Osteocyte (in vitro differentiated cells): ENCODE data around the gene PLA2G4E. TPM values are rescaled to one million over a fixed set of nuclear protein-coding genes. Genes with fewer than 3 reads are reported as not detected.
A peak's percentile ranks its signal among the peaks of the same experiment; 100 is the strongest.

Experiments used
- DNase-seq: peaks from one replicate; pipeline ENCODE4 v3.0.0; 2021; ENCODE audit warnings: mixed read lengths; ENCODE audit not compliant: unreplicated experiment; ENCODE audit errors: extremely low spot score
- H3K27ac Mint-ChIP-seq: one replicate; pipeline ENCODE4 v1.8.0; 2021; ENCODE audit warnings: mild to moderate bottlenecking, mixed read lengths; ENCODE audit not compliant: unreplicated experiment
- H3K27me3 Mint-ChIP-seq: one replicate; pipeline ENCODE4 v1.8.0; 2021; ENCODE audit warnings: mixed read lengths; ENCODE audit not compliant: unreplicated experiment
- H3K36me3 Mint-ChIP-seq: one replicate; pipeline ENCODE4 v1.8.0; 2021; ENCODE audit warnings: mixed read lengths; ENCODE audit not compliant: unreplicated experiment
- H3K4me1 Mint-ChIP-seq: one replicate; pipeline ENCODE4 v1.8.0; 2021; ENCODE audit warnings: mixed read lengths; ENCODE audit not compliant: unreplicated experiment
- H3K4me3 Mint-ChIP-seq: one replicate; pipeline ENCODE4 v1.8.0; 2021; ENCODE audit warnings: mild to moderate bottlenecking, moderate library complexity, mixed read lengths; ENCODE audit not compliant: unreplicated experiment
- H3K9me3 Mint-ChIP-seq: one replicate; pipeline ENCODE4 v1.8.0; 2021; ENCODE audit warnings: mixed read lengths; ENCODE audit not compliant: unreplicated experiment
- total RNA-seq: library from RNA; stranded (reverse); gene quantifications from 2 replicates; pipeline ENCODE4 v1.2.1, GENCODE V29; 2021
- TF ChIP-seq, protein P1 (sequence below): fragments of 200-600 bp; sonication (generic); IDR thresholded peaks from 2 replicates; pipeline ENCODE4 v1.5.0; 2021; ENCODE audit warnings: antibody characterized with exemption, mild to moderate bottlenecking, moderate library complexity

Gene PLA2G4E
- total RNA-seq, 1 donor from 2014 or later, result not detected

DNA sequence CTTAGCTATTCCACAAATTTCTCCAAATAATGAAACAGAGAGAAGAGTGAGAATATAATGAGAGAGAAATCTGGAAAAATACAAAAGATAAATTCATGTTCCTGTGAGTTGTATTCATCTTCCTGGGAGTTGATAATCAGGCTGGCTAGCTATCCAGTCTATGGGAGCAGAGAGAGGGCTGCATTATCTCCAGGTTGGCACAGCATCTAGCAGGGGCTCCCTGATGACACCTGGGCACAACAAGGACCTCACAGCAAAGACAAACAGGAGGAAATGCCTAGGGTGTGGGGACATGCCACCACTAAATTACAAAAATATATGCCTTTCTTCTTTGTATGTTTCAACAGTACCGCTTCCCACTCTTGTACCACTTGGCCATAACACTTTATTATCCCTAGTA lies 50.4 kb downstream of the PLA2G4E start:
- Mint-ChIP-seq H3K27me3 (peaks cover 9% of the 10 kb centered on the region), H3K27ac (peak overlapping the region; percentile 50)

DNA sequence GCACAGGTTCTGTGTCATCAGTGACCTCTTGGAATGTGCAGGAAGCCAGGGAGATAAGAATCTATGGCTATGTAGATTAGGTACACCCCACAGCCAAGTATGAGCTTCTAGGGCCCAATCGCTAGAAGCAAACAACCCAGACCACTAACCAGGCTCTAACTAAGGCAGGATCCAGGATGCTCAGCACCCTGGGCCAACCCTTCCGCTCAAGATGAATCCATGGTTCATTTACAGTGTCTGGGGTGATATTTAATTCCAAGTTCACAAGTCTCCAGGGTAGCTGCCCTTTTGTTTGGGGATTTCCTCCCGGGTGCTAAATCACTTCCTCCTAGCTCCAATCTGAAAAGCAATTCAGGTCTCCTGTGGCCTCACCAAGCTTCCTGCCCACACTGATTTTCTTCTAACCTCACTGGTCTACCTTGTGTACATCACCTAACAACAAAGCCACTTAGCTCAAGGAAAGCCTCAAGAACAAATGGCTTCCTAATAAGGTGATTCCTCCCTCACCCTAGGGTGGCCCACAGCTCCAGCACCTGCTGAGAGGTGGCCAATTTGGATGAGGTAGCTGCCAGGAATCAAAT lies 50.9 kb downstream of the PLA2G4E start:
- no peak for DNase-seq
- peak overlapping the region; percentile 84 for H3K4me3 Mint-ChIP-seq
- peak overlapping the region; percentile 50 for H3K27ac Mint-ChIP-seq
- peaks cover 9% of the 10 kb centered on the region for H3K27me3 Mint-ChIP-seq
- H3K9me3 Mint-ChIP-seq, result no peaks in the 10 kb centered on the region
- H3K4me1 Mint-ChIP-seq, result peaks cover 60% of the 10 kb centered on the region
- H3K36me3 Mint-ChIP-seq, result no peaks in the 10 kb centered on the region
- TF ChIP-seq, protein P1, sequence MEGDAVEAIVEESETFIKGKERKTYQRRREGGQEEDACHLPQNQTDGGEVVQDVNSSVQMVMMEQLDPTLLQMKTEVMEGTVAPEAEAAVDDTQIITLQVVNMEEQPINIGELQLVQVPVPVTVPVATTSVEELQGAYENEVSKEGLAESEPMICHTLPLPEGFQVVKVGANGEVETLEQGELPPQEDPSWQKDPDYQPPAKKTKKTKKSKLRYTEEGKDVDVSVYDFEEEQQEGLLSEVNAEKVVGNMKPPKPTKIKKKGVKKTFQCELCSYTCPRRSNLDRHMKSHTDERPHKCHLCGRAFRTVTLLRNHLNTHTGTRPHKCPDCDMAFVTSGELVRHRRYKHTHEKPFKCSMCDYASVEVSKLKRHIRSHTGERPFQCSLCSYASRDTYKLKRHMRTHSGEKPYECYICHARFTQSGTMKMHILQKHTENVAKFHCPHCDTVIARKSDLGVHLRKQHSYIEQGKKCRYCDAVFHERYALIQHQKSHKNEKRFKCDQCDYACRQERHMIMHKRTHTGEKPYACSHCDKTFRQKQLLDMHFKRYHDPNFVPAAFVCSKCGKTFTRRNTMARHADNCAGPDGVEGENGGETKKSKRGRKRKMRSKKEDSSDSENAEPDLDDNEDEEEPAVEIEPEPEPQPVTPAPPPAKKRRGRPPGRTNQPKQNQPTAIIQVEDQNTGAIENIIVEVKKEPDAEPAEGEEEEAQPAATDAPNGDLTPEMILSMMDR, result no peak

More for the DNA sequence above, 50.4 kb downstream of the PLA2G4E start:
- Mint-ChIP-seq H3K4me3 (peak overlapping the region; percentile 84), H3K36me3 (no peaks in the 10 kb centered on the region), H3K4me1 (peaks cover 57% of the 10 kb centered on the region), H3K9me3 (no peaks in the 10 kb centered on the region)
- no peak for DNase-seq
- TF ChIP-seq, protein P1, result no peak

DNA sequence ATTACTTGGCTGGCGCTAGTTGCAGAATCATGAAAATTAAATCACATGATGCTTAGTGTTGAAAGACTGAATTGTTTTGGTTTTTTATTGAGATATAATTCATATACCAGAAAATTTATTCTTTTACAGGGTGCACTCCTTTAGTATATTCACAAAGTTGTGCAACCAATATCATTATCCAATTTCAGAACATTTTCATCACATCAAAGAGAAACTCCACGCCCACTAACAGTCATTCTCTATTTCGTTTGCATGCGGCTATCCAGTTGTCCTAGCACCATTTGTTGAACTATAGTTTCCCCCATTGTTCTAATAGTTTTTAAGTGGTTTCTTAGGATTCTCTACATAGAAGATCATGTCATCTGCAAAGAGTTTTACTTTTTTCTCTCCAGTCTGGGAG lies 52.1 kb downstream of the PLA2G4E start:
- Mint-ChIP-seq H3K27ac (peak overlapping the region; percentile 87), H3K9me3 (no peaks in the 10 kb centered on the region), H3K27me3 (no peaks in the 10 kb centered on the region), H3K4me3 (no peak overlapping the region), H3K36me3 (no peaks in the 10 kb centered on the region), H3K4me1 (peaks cover 60% of the 10 kb centered on the region)
- DNase-seq, result no peak
- TF ChIP-seq, protein P1, result no peak

DNA sequence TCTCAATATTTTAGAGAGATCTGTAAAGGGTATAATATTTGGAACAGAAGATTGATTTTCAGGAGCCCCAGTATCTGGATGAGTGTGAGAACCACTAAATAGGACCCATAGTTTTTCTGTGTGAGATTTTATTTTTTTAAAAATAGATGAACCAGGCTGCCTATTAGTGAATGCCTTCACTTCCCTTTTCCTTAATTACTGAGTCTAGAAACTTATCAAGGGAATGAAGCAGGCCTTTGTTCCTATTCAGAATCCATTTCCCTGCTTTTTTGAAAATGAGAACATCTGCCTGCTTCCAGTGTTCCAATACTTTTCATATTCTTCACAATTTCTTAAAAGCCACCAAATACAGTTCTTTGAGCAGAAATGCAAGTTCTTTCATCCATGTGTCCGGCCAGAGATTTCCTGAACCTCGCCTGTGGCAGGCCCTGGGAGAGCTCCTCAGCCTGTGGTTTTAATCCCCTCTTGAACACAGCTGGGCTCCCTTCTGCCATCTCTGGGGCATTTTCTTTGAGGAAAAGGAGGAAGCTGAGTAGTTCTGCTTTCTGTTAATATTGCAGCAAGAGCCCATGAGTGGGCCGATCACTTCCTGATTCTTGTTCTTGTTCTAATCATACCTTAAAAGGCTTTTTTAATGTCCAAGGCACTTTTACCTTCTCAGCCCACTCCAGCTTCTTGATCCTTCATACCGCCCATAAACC lies 53.2 kb downstream of the PLA2G4E start:
- no peak for DNase-seq
- H3K27me3 Mint-ChIP-seq, result no peaks in the 10 kb centered on the region
- H3K4me3 Mint-ChIP-seq, result peak overlapping the region; percentile 58
- H3K27ac Mint-ChIP-seq, result peak overlapping the region; percentile 87
- peaks cover 63% of the 10 kb centered on the region for H3K4me1 Mint-ChIP-seq
- H3K36me3 Mint-ChIP-seq, result no peaks in the 10 kb centered on the region
- H3K9me3 Mint-ChIP-seq, result no peaks in the 10 kb centered on the region
- TF ChIP-seq, protein P1, result peak; percentile 10

DNA sequence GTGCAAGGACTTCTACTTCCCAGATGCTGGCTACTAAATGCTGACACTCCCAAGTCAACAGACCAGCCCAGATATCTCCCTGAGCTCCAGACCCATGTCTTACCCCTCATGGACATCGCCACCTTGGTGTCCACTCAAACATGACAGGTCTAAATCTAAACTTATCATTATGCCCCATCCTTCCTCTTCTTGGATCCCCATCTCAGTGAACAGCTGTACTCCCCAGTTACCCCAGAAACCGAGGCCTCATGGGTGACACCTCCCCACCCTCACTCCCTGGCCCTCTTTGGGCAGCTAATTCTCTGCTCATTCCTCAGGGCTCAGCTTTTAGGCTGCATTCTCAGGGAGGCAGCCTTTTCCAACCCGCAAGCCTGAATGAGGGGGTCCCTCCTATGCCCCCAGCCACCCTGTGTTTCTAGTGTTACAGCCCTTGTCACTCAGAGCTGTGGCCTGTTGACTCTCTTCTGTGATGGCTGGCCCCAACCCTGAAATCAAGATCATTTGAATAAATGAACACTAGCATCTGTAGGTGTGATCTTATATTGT lies 53.8 kb downstream of the PLA2G4E start:
- no peak overlapping the region for H3K4me3 Mint-ChIP-seq
- DNase-seq, result no peak
- peaks cover 3% of the 10 kb centered on the region for H3K36me3 Mint-ChIP-seq
- TF ChIP-seq, protein P1, result no peak
- H3K27me3 Mint-ChIP-seq, result no peaks in the 10 kb centered on the region
- peaks cover 4% of the 10 kb centered on the region for H3K9me3 Mint-ChIP-seq
- peaks cover 65% of the 10 kb centered on the region for H3K4me1 Mint-ChIP-seq
- peak overlapping the region; percentile 61 for H3K27ac Mint-ChIP-seq
